Suprapubic skin (tissue), 4 donors: ENCODE data around the gene HIBCH. TPM values are rescaled to one million over a fixed set of nuclear protein-coding genes. Genes with fewer than 3 reads are reported as not detected.
"Not testable (repeated sequence)": the region's sequence is repeated elsewhere in the genome, so short reads cannot be mapped to it uniquely, and the experiment has no call there.

Experiments
- DNase-seq, 2 donors: peaks; one replicate each; pipeline ENCODE4 v3.0.0-alpha.2; 2019; ENCODE audit warnings: low spot score in 2 of 2
- H3K27ac ChIP-seq: fragments of 200-600 bp; sonication (generic); one replicate; pipeline ENCODE4 v1.5.1; 2019
- H3K27me3 ChIP-seq: fragments of 200-600 bp; sonication (generic); one replicate; pipeline ENCODE4 v1.5.1; 2019
- H3K36me3 ChIP-seq: fragments of 200-600 bp; sonication (generic); one replicate; pipeline ENCODE4 v1.5.1; 2019
- H3K4me1 ChIP-seq: fragments of 200-600 bp; sonication (generic); one replicate; pipeline ENCODE4 v1.5.1; 2019
- H3K4me3 ChIP-seq: fragments of 200-600 bp; sonication (generic); one replicate; pipeline ENCODE4 v1.5.1; 2019; ENCODE audit warnings: mild to moderate bottlenecking
- H3K9me3 ChIP-seq: fragments of 200-600 bp; sonication (generic); one replicate; pipeline ENCODE4 v1.5.1; 2019
- EP300 ChIP-seq: sonication (generic); formaldehyde crosslinking; IDR thresholded peaks from one replicate; pipeline ENCODE4 v1.6.1; 2017; ENCODE audit warnings: antibody characterized with exemption
- POLR2A ChIP-seq, 2 donors: fragments of 450-650 bp; IDR thresholded peaks; one replicate each; pipeline ENCODE4 v1.6.1; 2017; ENCODE audit warnings: antibody characterized with exemption in 2 of 2, mild to moderate bottlenecking in 2 of 2, moderate library complexity in 2 of 2
- POLR2AphosphoS5 ChIP-seq, 3 donors: sonication (generic); formaldehyde crosslinking; IDR thresholded peaks; one replicate each; pipeline ENCODE4 v1.6.1; 2017; ENCODE audit warnings: antibody characterized with exemption in 3 of 3
- WGBS: methylation state at CpG from one replicate; pipeline ENCODE4 v1.1.5; 2018; 5-methylcytosine and 5-hydroxymethylcytosine counted together
- total RNA-seq, 4 donors: library from RNA; depleted of rRNA; stranded (reverse); fragments of >200 nt; gene quantifications; one replicate each; pipeline ENCODE4 v1.1.0, GENCODE V29; 2016
- TF ChIP-seq, protein P1 (sequence below), 2 donors: fragments of 200-600 bp in 1 of 2; fragments of 450-650 bp in 1 of 2; sonication (generic) in 1 of 2; IDR thresholded peaks; one replicate each; pipeline ENCODE4 v1.5.1; 2016 to 2019; ENCODE audit warnings: antibody characterized with exemption in 2 of 2, mild to moderate bottlenecking in 1 of 2, moderate library complexity in 1 of 2

The HIBCH gene
- total RNA-seq, 4 donors from 2014 or later = 22.9 to 30.4 (median 24.9) TPM

DNA sequence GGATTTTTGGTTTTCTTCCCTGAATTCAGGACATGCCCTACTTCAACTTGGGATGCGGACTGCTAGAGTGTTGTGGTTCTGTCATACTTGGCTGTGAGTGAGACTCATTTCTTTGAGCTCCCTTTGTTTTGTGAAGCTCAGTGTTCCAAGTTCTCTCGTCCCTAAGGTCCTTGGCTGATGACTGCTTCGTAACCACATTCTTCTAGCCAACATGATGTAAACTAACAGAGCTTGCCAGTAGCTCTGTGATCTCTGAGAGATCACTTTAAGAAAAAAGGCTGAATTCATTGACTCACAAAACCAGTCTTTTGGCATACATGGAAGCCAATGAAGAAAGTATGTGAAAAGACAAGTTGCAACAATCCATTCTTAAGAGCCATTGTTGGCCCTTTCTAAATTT lies 160.2 kb downstream of the HIBCH start:
- Histone ChIP-seq H3K4me3 (no peak overlapping the region), H3K27me3 (no peaks in the 10 kb centered on the region), H3K36me3 (no peaks in the 10 kb centered on the region), H3K4me1 (peaks cover 19% of the 10 kb centered on the region), H3K27ac (peak overlapping the region; percentile 67), H3K9me3 (no peaks in the 10 kb centered on the region)
- TF ChIP-seq, protein P1, sequence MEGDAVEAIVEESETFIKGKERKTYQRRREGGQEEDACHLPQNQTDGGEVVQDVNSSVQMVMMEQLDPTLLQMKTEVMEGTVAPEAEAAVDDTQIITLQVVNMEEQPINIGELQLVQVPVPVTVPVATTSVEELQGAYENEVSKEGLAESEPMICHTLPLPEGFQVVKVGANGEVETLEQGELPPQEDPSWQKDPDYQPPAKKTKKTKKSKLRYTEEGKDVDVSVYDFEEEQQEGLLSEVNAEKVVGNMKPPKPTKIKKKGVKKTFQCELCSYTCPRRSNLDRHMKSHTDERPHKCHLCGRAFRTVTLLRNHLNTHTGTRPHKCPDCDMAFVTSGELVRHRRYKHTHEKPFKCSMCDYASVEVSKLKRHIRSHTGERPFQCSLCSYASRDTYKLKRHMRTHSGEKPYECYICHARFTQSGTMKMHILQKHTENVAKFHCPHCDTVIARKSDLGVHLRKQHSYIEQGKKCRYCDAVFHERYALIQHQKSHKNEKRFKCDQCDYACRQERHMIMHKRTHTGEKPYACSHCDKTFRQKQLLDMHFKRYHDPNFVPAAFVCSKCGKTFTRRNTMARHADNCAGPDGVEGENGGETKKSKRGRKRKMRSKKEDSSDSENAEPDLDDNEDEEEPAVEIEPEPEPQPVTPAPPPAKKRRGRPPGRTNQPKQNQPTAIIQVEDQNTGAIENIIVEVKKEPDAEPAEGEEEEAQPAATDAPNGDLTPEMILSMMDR (IDR thresholded peaks at IDR 0.05) = no peak
- TF ChIP-seq POLR2AphosphoS5 (IDR thresholded peaks at IDR 0.05) (peak in 2 of 3 donors; percentile 20 to 47), POLR2A (IDR thresholded peaks at IDR 0.05) (no peak), EP300 (no peak)
- 30% methylated on average over 3 of the region's 3 CpGs for WGBS
- DNase-seq = no peak

DNA sequence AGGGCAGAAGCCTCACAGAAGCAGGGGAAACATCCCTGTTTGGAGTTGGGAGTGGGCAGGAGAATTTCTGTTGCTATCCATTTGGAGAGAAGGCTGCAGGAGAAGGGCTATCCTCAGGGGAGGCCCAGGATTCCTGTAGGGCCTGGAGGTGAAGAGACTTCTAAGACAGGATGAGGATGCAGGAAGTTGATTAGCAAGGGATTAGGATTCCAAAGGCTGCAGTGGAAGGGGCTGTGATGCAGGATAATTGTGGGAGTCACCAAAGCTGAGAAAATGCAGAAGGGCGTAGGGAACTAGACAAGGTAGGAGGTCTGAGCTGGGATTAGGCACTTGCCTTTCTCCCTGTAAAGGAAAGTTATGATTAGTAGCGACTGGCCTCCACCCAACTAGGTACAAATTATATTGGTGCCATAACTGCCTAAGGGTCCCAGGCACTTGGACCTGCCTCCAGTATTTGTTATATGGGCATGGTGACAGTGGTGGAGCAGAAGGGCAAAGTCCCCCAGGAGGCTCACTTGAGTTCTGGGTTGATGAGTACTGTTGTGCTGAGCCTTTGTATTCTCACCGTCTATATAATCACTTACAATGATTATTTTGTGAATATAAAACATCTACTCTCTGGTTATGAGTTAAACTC lies 160.7 kb downstream of the HIBCH start:
- H3K27ac ChIP-seq = peak overlapping the region; percentile 67
- H3K9me3 ChIP-seq = no peaks in the 10 kb centered on the region
- no peaks in the 10 kb centered on the region for H3K27me3 ChIP-seq
- 64% methylated on average over 3 of the region's 3 CpGs for WGBS
- peaks cover 19% of the 10 kb centered on the region for H3K4me1 ChIP-seq
- no peak for DNase-seq
- TF ChIP-seq, protein P1 (IDR thresholded peaks at IDR 0.05) = no peak
- TF ChIP-seq POLR2A (IDR thresholded peaks at IDR 0.05) = no peak
- no peak for TF ChIP-seq POLR2AphosphoS5 (IDR thresholded peaks at IDR 0.05)
- TF ChIP-seq EP300 = no peak
- no peaks in the 10 kb centered on the region for H3K36me3 ChIP-seq
- no peak overlapping the region for H3K4me3 ChIP-seq

DNA sequence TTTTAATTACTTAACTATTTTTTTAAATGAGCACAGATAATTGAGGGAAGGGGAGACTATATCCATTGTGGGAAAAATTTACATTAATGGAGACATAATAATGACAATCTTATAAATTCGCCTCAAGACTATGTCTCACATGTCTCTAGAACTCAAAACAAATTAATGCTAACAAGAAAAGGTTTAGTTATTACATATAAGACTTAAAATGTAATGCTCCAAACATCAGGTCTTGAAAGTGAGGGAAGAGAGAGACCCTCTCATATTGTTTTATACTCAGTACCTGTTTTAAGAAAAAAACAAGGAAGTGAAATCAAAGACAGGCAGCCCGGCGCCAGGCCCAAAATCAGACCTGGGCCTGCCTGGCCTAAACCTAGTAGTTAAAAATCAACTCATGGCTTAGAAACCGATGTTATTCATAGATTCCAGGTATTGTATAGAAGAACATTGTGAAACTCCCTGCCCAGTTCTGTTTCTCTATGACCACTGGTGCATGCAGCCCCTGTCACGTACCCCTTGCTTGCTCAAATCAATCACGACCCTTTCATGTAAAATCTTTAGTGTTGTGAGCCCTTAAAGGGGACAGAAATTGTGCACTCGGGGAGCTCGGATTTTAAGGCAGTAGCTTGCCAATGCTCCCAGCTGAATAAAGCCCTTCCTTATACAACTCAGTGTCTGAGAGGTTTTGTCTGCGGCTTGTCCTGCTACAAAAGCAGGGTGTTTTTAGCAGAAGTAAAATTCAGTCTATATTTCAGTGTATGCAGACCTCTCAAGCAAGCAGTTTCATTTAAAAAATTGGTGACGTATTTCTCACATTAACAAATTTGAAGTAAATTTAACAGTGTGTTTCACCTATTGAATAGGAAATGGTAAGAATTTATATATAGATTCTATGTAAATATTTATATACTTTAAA lies 161.8 kb downstream of the HIBCH start:
- H3K36me3 ChIP-seq, H3K4me3 ChIP-seq, H3K27ac ChIP-seq, DNase-seq, H3K9me3 ChIP-seq, H3K27me3 ChIP-seq: not testable (repeated sequence)
- WGBS = 80% methylated on average over 10 of the region's 10 CpGs
- peaks cover 19% of the 10 kb centered on the region for H3K4me1 ChIP-seq

DNA sequence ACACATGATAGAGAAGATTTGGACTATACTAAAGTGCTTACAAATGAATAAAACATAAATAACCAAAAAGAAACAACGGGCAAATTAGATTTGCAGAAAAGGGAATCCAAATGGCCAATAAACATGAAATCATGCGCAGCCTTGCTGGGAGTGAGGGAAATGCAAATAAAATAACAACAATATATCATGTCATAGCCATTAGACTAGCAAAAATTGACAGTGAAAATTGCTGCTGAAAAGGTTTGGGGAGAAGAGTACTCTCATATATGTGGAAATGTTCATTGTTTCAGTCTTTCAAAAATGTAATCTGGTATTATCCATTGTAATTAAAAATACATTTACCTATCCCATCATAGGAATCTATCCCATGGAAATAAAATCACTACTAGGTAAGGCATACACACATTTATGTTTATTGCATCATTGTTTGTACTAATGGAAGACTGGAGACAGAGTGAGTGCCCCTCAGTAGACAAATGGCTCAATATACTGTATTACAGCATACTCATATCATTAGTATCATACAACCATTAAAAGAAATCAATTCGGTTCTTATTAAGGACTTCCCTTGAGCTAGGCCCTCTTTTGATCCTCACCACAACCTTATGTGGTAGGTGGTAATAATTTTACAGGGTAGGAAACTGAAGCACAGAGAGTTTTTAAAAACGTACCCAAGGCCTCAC lies 163.0 kb downstream of the HIBCH start:
- 90% methylated on average over 4 of the region's 4 CpGs for WGBS
- TF ChIP-seq, protein P1 (IDR thresholded peaks at IDR 0.05) = no peak
- DNase-seq = no peak
- H3K9me3 ChIP-seq = no peaks in the 10 kb centered on the region
- no peak overlapping the region for H3K4me3 ChIP-seq
- H3K27me3 ChIP-seq = no peaks in the 10 kb centered on the region
- no peak overlapping the region for H3K27ac ChIP-seq
- H3K36me3 ChIP-seq = no peaks in the 10 kb centered on the region
- peaks cover 19% of the 10 kb centered on the region for H3K4me1 ChIP-seq

Other genes starting within 250 kb of the HIBCH start
- gene INPP1, start 23.8 kb upstream of the HIBCH start, total RNA-seq = 10 to 100 TPM; 14.0 to 26.5 (median 17.5) TPM
- gene MFSD6, start 88.5 kb upstream of the HIBCH start, total RNA-seq = 100 to 1,000 TPM; 182 to 295 (median 199) TPM
- 1 to 10 TPM; 1.6 to 3.4 (median 2.9) TPM for gene NEMP2, start 214.9 kb upstream of the HIBCH start, total RNA-seq